GM21576 (cell line): ENCODE results near the gene VASH1.

ENCODE experiments used
- ATAC-seq: cut with Tn5 transposase; IDR thresholded peaks from one replicate; pipeline ENCODE4 v1.9.1; 2021; ENCODE audit warnings: mild to moderate bottlenecking, moderate library complexity; ENCODE audit not compliant: unreplicated experiment

The VASH1 gene

GRCh38 chr14:76770521-76771436 lies 9.5 kb downstream of the VASH1 start:
- ATAC-seq = no peak

GRCh38 chr14:76771437-76771980 lies 10.2 kb downstream of the VASH1 start:
- no peak for ATAC-seq

GRCh38 chr14:76772300-76773187 lies 11.3 kb downstream of the VASH1 start:
- ATAC-seq = no peak

- ATAC-seq = no peak
These were observed 12.1 kb downstream of the VASH1 start for GRCh38 chr14:76773188-76773885.

GRCh38 chr14:76773956-76774820 lies 12.9 kb downstream of the VASH1 start:
- no peak for ATAC-seq

- ATAC-seq = no peak
These were observed 13.8 kb downstream of the VASH1 start for GRCh38 chr14:76774821-76775694.

- no peak for ATAC-seq
These were observed 14.6 kb downstream of the VASH1 start for GRCh38 chr14:76775695-76776427.

- no peak for ATAC-seq
These were observed 15.4 kb downstream of the VASH1 start for GRCh38 chr14:76776428-76777251.

- no peak for ATAC-seq
These were observed 16.5 kb downstream of the VASH1 start for GRCh38 chr14:76777721-76778120.

- ATAC-seq = no peak
These were observed 17.4 kb downstream of the VASH1 start for GRCh38 chr14:76778546-76779215.

GRCh38 chr14:76779221-76780057 lies 18.2 kb downstream of the VASH1 start:
- ATAC-seq = no peak

GRCh38 chr14:76780058-76780345 lies 18.7 kb downstream of the VASH1 start:
- ATAC-seq = no peak

- no peak for ATAC-seq
These were observed 19.1 kb downstream of the VASH1 start for GRCh38 chr14:76780360-76780759.

GRCh38 chr14:76780875-76781647 lies 19.8 kb downstream of the VASH1 start:
- ATAC-seq = no peak

- ATAC-seq = no peak
These were observed 20.4 kb downstream of the VASH1 start for GRCh38 chr14:76781648-76782051.
